ENCODE results near the gene MAMDC4.
"Not testable (repeated sequence)": the region's sequence is repeated elsewhere in the genome, so short reads cannot be mapped to it uniquely, and the experiment has no call there.

The MAMDC4 gene

GRCh38 chr9:136839229-136840139 is 12.7 kb upstream of the MAMDC4 start:
- DNase-seq: no peak

GRCh38 chr9:136840140-136840876 is 11.8 kb upstream of the MAMDC4 start:
- DNase-seq: no peak

- no peak for DNase-seq
These were observed 11.1 kb upstream of the MAMDC4 start for GRCh38 chr9:136840877-136841645.

- DNase-seq: not testable (repeated sequence)
These were observed 10.3 kb upstream of the MAMDC4 start for GRCh38 chr9:136841646-136842379.

GRCh38 chr9:136842380-136842948 is 9.7 kb upstream of the MAMDC4 start, which contains the start of gene AJM1:
TSS of gene AJM1 (plus strand) at chr9:136842478. CDS start at chr9:136844415, 1,937 bp downstream.
- DNase-seq: peak; percentile 87

- DNase-seq: not testable (repeated sequence)
These were observed 8.9 kb upstream of the MAMDC4 start for GRCh38 chr9:136843159-136843800.

GRCh38 chr9:136843801-136844740 is 8.1 kb upstream of the MAMDC4 start:
- peak; percentile 67 for DNase-seq

GRCh38 chr9:136844761-136845464 is 7.2 kb upstream of the MAMDC4 start:
- no peak for DNase-seq

GRCh38 chr9:136845465-136846260 is 6.5 kb upstream of the MAMDC4 start:
- no peak for DNase-seq

GRCh38 chr9:136846376-136847087 is 5.6 kb upstream of the MAMDC4 start:
- DNase-seq: no peak

GRCh38 chr9:136847088-136847825 is 4.9 kb upstream of the MAMDC4 start:
- DNase-seq: peak; percentile 54

GRCh38 chr9:136847826-136848392 is 4.2 kb upstream of the MAMDC4 start:
- DNase-seq: peak; percentile 91

GRCh38 chr9:136848393-136849037 is 3.6 kb upstream of the MAMDC4 start:
- DNase-seq: peak; percentile 55

- peak; percentile 99 for DNase-seq
These were observed 2.8 kb upstream of the MAMDC4 start, which contains the start of gene PHPT1 for GRCh38 chr9:136849038-136849959. TSS of gene PHPT1 (plus strand) at chr9:136849409. CDS start at chr9:136849431, 22 bp downstream.

Data from activated CD4-positive, alpha-beta T cell treated with anti-CD3 and anti-CD28 coated beads, Interleukin-2, Interleukin-6, amounts not matched to agents 100 ng/mL and 50 ng/mL, durations not matched to agents 16 hours and 8 hours (primary cell).